ENCODE data around the gene NBAS. TPM values are rescaled to one million over a fixed set of nuclear protein-coding genes. Genes with fewer than 3 reads are reported as not detected.

The NBAS gene
- total RNA-seq, 2 experiments from 2014 or later = 24.4 to 28.8 TPM

DNA sequence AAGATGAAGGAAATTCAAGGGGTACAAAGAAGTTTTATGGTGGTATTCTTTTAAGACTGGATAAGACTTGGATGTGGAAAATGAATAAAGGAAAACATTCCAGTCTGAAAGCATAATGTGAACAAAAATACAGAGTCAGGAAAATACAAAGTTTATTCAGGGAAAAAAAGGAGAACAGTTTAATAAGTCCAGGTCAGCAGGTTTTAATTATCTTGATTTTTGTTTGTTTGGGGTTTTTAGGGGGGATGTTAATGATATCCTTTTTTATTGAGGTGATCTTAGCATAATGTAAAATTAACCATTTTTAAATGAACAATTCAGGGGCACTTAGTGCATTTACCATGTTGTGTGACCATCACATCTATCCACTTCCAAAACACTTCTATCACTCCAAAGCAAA lies 80.6 kb downstream of the NBAS start:
- ChIA-PET CTCF (ENCODE audit: unreplicated experiment) (no interaction called here), POLR2A (interaction anchor here (1.2 kb wide), 1 partner anchor 10 kb away, joined by 4 read pairs; no protein-coding TSS in a partner anchor)

DNA sequence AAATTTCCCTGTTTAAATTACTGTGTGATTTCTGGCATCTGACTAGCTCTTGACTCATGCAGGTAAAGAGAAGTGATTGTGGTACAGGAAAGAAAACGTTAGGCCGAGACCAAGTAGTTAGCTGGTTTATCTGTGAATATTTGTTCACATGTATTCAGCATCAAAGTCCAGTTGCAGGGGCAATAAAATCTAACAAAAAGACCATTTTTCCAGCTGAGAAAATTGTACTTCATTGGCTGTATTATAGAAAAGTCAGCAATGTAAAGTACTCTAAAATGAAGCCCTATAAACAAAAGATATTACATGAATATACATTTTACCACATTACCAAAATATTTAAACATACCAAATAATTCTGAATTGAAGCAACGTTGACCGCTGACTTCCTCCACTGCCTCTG lies 88.3 kb downstream of the NBAS start:
- H3K4me1 ChIP-seq (ENCODE audit: insufficient read depth, low read length, poor library complexity, severe bottlenecking) = no peaks in the 10 kb centered on the region
- no peak for DNase-seq (ENCODE audit: low spot score)
- H3K36me3 ChIP-seq (ENCODE audit: insufficient read depth, low read length) = peaks cover 29% of the 10 kb centered on the region; the same call in 1 of the 2 replicates
- H3K27ac ChIP-seq (ENCODE audit: low read depth, low read length, poor library complexity, severe bottlenecking) = no peak overlapping the region
- H3K79me2 ChIP-seq (ENCODE audit: insufficient read depth, low read depth, low read length) = no peaks in the 10 kb centered on the region
- BruUV-seq (replicated peaks) = no TSS peak
- ChIA-PET CTCF (ENCODE audit: unreplicated experiment) (no interaction called here), POLR2A (interaction anchor here (0.5 to 0.6 kb wide), 2 partner anchors 46 to 436 kb away, joined by 3 read pairs; no protein-coding TSS in a partner anchor)
- no peak overlapping the region for H2AFZ ChIP-seq (ENCODE audit: low read length)
- intact Hi-C loops (cut with micrococcal nuclease; ENCODE audit: unreplicated experiment) = no loop called here
- H3K4me2 ChIP-seq (ENCODE audit: low read length) = no peak overlapping the region
- TF ChIP-seq, protein P1, sequence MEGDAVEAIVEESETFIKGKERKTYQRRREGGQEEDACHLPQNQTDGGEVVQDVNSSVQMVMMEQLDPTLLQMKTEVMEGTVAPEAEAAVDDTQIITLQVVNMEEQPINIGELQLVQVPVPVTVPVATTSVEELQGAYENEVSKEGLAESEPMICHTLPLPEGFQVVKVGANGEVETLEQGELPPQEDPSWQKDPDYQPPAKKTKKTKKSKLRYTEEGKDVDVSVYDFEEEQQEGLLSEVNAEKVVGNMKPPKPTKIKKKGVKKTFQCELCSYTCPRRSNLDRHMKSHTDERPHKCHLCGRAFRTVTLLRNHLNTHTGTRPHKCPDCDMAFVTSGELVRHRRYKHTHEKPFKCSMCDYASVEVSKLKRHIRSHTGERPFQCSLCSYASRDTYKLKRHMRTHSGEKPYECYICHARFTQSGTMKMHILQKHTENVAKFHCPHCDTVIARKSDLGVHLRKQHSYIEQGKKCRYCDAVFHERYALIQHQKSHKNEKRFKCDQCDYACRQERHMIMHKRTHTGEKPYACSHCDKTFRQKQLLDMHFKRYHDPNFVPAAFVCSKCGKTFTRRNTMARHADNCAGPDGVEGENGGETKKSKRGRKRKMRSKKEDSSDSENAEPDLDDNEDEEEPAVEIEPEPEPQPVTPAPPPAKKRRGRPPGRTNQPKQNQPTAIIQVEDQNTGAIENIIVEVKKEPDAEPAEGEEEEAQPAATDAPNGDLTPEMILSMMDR (conservative IDR thresholded peaks at IDR 0.05; ENCODE audit: low read length) = no peak
- no peak for TF ChIP-seq EZH2phosphoT487 (IDR thresholded peaks at IDR 0.05; ENCODE audit: borderline replicate concordance, low read depth, low read length)
- no peaks in the 10 kb centered on the region for H3K9me2 ChIP-seq (ENCODE audit: insufficient read depth, low read length)
- H3K9me3 ChIP-seq (ENCODE audit: low read length) = no peaks in the 10 kb centered on the region
- no peak overlapping the region for H3K4me3 ChIP-seq (ENCODE audit: low read depth, low read length, poor library complexity, severe bottlenecking)
- H4K20me1 ChIP-seq (ENCODE audit: insufficient read depth, low read length) = no peaks in the 10 kb centered on the region

More for the DNA sequence above, 80.6 kb downstream of the NBAS start:
- Histone ChIP-seq H3K9me2 (ENCODE audit: insufficient read depth, low read length) (no peaks in the 10 kb centered on the region), H3K36me3 (ENCODE audit: insufficient read depth, low read length) (peaks cover 22% of the 10 kb centered on the region; the same call in 1 of the 2 replicates), H3K79me2 (ENCODE audit: insufficient read depth, low read depth, low read length) (no peaks in the 10 kb centered on the region), H3K4me2 (ENCODE audit: low read length) (no peak overlapping the region), H3K27ac (ENCODE audit: low read depth, low read length, poor library complexity, severe bottlenecking) (no peak overlapping the region), H3K4me3 (ENCODE audit: low read depth, low read length, poor library complexity, severe bottlenecking) (no peak overlapping the region), H3K4me1 (ENCODE audit: insufficient read depth, low read length, poor library complexity, severe bottlenecking) (no peaks in the 10 kb centered on the region), H3K9me3 (ENCODE audit: low read length) (no peaks in the 10 kb centered on the region), H2AFZ (ENCODE audit: low read length) (no peak overlapping the region), H4K20me1 (ENCODE audit: insufficient read depth, low read length) (no peaks in the 10 kb centered on the region)
- TF ChIP-seq EZH2phosphoT487 (IDR thresholded peaks at IDR 0.05; ENCODE audit: borderline replicate concordance, low read depth, low read length) = no peak
- TF ChIP-seq, protein P1 (conservative IDR thresholded peaks at IDR 0.05; ENCODE audit: low read length) = no peak
- intact Hi-C loops (cut with micrococcal nuclease; ENCODE audit: unreplicated experiment) = no loop called here
- no TSS peak for BruUV-seq (replicated peaks)
- DNase-seq (ENCODE audit: low spot score) = no peak

DNA sequence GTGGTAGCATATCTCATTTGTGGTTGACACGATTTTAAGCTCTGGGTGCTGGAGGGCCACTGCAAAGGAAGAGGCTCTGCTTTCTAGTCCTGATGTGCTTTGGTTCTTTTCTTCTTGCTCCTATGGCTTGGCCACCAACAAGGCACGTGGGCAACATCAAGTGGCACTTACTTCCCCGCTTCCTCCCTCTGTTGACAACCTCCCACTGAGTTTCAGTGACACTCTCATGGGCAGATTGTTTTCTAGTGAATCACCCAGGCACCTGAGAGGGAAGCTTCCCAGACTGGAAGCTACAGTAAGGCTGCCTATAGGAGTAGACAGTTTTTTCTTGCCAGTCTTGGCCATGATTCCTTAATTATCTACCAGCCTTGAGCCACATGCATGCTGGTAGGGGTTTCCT lies 89.0 kb downstream of the NBAS start:
- Histone ChIP-seq H3K4me3 (ENCODE audit: low read depth, low read length, poor library complexity, severe bottlenecking) (no peak overlapping the region), H3K4me2 (ENCODE audit: low read length) (no peak overlapping the region), H3K9me3 (ENCODE audit: low read length) (no peaks in the 10 kb centered on the region), H3K36me3 (ENCODE audit: insufficient read depth, low read length) (peaks cover 36% of the 10 kb centered on the region; the same call in 1 of the 2 replicates), H4K20me1 (ENCODE audit: insufficient read depth, low read length) (no peaks in the 10 kb centered on the region), H2AFZ (ENCODE audit: low read length) (no peak overlapping the region), H3K9me2 (ENCODE audit: insufficient read depth, low read length) (no peaks in the 10 kb centered on the region), H3K79me2 (ENCODE audit: insufficient read depth, low read depth, low read length) (no peaks in the 10 kb centered on the region), H3K4me1 (ENCODE audit: insufficient read depth, low read length, poor library complexity, severe bottlenecking) (no peaks in the 10 kb centered on the region), H3K27ac (ENCODE audit: low read depth, low read length, poor library complexity, severe bottlenecking) (no peak overlapping the region)
- no peak for DNase-seq (ENCODE audit: low spot score)
- ChIA-PET POLR2A (no interaction called here), CTCF (ENCODE audit: unreplicated experiment) (no interaction called here)
- BruUV-seq (replicated peaks) = no TSS peak
- intact Hi-C loops (cut with micrococcal nuclease; ENCODE audit: unreplicated experiment) = no loop called here
- TF ChIP-seq, protein P1 (conservative IDR thresholded peaks at IDR 0.05; ENCODE audit: low read length) = no peak
- no peak for TF ChIP-seq EZH2phosphoT487 (IDR thresholded peaks at IDR 0.05; ENCODE audit: borderline replicate concordance, low read depth, low read length)

All from OCI-LY7 (cell line).